ENCODE results near the gene RCC1.

- TF ChIP-seq SUZ12 (IDR thresholded peaks at IDR 0.05; ENCODE audit: extremely low read depth, insufficient read depth, insufficient read length) (no peak), ZNF274 (IDR thresholded peaks at IDR 0.05; ENCODE audit: low read depth, low read length) (no peak), YY1 (IDR thresholded peaks at IDR 0.05; ENCODE audit: insufficient read depth, insufficient read length) (no peak)
Measured at GRCh38 chr1:28530456-28530855, 24.6 kb downstream of the RCC1 start.
